Measurements from ENCODE around the gene XIRP1. TPM values are rescaled to one million over a fixed set of nuclear protein-coding genes. Genes with fewer than 3 reads are reported as not detected.

Gene XIRP1
- total RNA-seq, 4 donors from 2014 or later = 0.18 to 0.19 TPM; not detected in 2

DNA sequence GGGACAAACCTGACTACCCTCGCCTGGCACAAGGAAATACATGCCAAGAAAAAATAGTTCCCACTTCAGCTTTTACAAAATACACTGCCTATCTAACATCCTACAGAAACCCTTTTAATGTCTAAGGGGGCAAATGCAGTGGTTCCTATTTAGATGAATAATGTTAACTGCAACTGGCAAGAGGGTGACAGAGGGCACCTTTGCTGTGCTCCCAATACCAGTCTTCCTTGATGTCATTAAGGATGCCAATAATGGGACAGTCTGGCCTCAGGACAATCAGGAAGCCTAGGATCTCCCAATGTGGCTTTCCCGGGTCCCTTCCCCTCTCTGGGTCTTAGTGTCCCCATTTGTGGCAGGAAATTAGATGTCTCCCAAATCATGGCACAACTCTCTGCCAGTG lies 53.0 kb downstream of the XIRP1 start:
- H3K27me3 ChIP-seq = no peaks in the 10 kb centered on the region
- TF ChIP-seq POLR2A (IDR thresholded peaks at IDR 0.05) (no peak), CTCF (IDR thresholded peaks at IDR 0.05) (no peak)
- peaks cover 13 to 52% (median 24%) of the 10 kb centered on the region in 3 donors for H3K36me3 ChIP-seq
- no peaks in the 10 kb centered on the region for H3K9me3 ChIP-seq
- no peak for DNase-seq
- WGBS, 2 donors = 50 to 83% methylated on average over 2 of the region's 2 CpGs
- peak overlapping the region in 1 of 4 donors; percentile 93 for H3K27ac ChIP-seq
- intact Hi-C loops (cut with DNase I) = no loop called here
- H3K4me3 ChIP-seq = no peak overlapping the region
- H3K4me1 ChIP-seq = peaks cover 23 to 85% (median 30%) of the 10 kb centered on the region in 3 donors

DNA sequence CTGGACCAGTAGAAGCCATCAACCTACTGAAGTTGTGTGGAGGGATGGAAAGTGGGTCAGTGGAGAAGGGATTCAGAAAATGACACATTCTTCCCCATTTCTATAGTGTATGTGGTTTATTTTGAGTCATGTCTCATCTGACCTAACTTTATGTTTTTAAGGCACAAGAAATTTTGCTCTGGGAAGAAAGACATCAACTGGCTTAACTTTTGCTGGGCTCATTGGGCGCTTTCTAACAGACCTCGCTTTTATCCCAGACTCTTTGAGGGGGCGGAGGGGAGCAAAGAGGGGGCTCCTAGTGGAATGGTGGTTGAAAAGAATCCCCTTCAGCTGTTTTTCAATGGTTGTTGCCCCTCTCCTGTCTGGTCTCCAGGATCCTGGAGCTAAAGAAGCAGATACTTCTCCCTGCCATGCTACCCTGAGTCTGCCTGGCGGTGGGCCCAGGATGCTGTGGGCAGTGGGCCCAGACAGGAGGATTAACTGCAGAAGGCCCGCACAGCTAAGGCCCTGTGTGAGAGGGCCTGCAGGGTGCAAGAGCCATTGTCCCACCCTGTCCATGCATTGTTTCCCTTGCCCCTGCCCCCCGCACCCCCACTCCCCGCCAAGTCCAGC lies 53.5 kb downstream of the XIRP1 start:
- 44 to 91% methylated on average over 3 to 4 of the region's 7 CpGs for WGBS, 2 donors
- TF ChIP-seq POLR2A (IDR thresholded peaks at IDR 0.05) (no peak), CTCF (IDR thresholded peaks at IDR 0.05) (no peak)
- Histone ChIP-seq H3K9me3 (no peaks in the 10 kb centered on the region), H3K27me3 (no peaks in the 10 kb centered on the region), H3K36me3 (peaks cover 8 to 47% (median 19%) of the 10 kb centered on the region in 3 donors), H3K27ac (peak overlapping the region in 3 of 4 donors; percentile 4 to 21 (median 14)), H3K4me3 (no peak overlapping the region), H3K4me1 (peaks cover 23 to 85% (median 30%) of the 10 kb centered on the region in 3 donors)
- intact Hi-C loops (cut with DNase I) = no loop called here
- no peak for DNase-seq

DNA sequence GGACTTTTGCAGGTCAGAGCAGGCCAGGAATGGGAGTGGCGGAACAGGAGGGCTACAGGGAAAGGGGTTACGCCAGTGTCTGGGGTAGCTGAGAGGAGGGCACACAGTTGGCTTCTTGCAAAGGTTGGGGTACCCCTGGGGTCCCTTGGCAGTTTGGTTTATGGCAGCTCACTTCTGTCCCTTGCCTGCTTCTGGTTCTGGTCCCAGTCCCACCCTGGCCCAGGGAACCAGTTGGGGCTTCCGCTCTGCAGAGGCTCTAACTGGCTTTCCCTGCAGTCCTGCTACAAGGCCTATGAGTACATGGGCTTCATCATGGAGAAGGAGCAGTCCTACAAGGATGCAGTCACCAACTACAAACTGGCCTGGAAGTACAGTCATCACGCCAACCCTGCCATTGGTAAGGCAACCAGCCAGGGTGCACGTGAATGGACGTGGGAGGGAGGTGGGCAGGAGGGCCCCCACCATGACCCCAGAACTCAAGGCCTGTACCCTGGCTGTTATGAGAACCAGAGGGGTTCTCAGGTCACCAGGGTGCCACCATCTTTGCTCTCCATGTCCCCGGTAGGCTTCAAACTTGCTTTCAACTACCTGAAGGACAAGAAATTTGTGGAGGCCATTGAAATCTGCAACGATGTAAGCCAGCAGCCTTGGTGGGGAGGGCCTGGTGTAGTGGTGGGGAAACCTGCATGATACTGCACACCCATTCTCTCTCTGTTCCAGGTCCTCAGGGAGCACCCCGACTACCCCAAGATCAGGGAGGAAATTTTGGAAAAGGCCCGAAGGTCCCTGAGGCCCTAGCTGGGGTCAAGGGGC lies 54.2 kb downstream of the XIRP1 start:
- Histone ChIP-seq H3K4me3 (no peak overlapping the region), H3K27ac (no peak overlapping the region), H3K4me1 (peaks cover 23 to 85% (median 30%) of the 10 kb centered on the region in 3 donors), H3K27me3 (no peaks in the 10 kb centered on the region), H3K9me3 (no peaks in the 10 kb centered on the region), H3K36me3 (peaks cover under 1 to 40% (median 12%) of the 10 kb centered on the region in 3 donors)
- intact Hi-C loops (cut with DNase I) = no loop called here
- WGBS, 2 donors = 76 to 94% methylated on average over 7 to 9 of the region's 10 CpGs
- DNase-seq = no peak
- TF ChIP-seq CTCF (IDR thresholded peaks at IDR 0.05) (no peak), POLR2A (IDR thresholded peaks at IDR 0.05) (no peak)

DNA sequence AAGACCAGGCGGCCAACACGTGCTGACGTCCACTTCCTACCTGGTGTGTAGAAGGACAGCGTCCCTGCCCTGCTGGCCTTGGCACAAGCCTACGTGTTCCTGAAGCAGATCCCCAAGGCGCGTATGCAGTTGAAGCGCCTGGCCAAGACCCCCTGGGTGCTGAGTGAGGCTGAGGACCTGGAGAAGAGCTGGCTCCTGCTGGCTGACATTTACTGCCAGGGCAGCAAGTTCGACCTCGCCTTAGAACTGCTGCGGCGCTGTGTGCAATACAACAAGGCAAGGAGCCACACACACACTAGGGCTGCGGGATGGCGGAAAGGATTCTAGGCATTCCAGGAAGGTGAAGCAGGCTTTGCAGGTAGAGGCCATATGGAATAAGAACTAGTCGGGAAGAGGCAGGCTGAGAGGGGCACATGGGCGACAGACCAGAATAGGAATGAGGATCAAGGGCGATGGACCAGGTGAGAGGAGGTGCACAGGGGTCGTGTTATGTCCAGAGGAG lies 54.9 kb downstream of the XIRP1 start:
- WGBS, 2 donors = 87 to 93% methylated on average over 9 to 10 of the region's 18 CpGs
- intact Hi-C loops (cut with DNase I) = no loop called here
- Histone ChIP-seq H3K36me3 (peaks cover 0 to 33% (median 5%) of the 10 kb centered on the region in 3 donors), H3K4me3 (no peak overlapping the region), H3K27ac (no peak overlapping the region), H3K4me1 (peaks cover 20 to 85% (median 27%) of the 10 kb centered on the region in 3 donors), H3K27me3 (no peaks in the 10 kb centered on the region), H3K9me3 (no peaks in the 10 kb centered on the region)
- no peak for DNase-seq
- TF ChIP-seq CTCF (IDR thresholded peaks at IDR 0.05) (no peak), POLR2A (IDR thresholded peaks at IDR 0.05) (no peak)

Measured in esophagus squamous epithelium (tissue), 5 donors.